ENCODE results near the gene TMEM30A. TPM values are rescaled to one million over a fixed set of nuclear protein-coding genes. Genes with fewer than 3 reads are reported as not detected.

TMEM30A gene
- total RNA-seq, 1 donor: 126 TPM

GRCh38 chr6:75205776-75206575 lies 78.6 kb downstream of the TMEM30A start, which contains the start of gene COL12A1:
TSS of gene COL12A1 (minus strand) at chr6:75206053. CDS start at chr6:75202792, 3,261 bp downstream.
- Histone ChIP-seq H3K79me2 (ENCODE audit: insufficient read depth, low read length) (peaks cover 48% of the 10 kb centered on the region), H3K36me3 (ENCODE audit: insufficient read depth, low read length) (peaks cover 20% of the 10 kb centered on the region), H3K27me3 (ENCODE audit: insufficient read depth, low read length) (no peaks in the 10 kb centered on the region), H3K4me1 (ENCODE audit: insufficient read depth, low read length) (peaks cover 38% of the 10 kb centered on the region), H3K9me3 (ENCODE audit: low read depth, low read length) (no peaks in the 10 kb centered on the region), H3K4me3 (ENCODE audit: insufficient read depth, low read length) (peak within 1 kb of the TSS; percentile 95), H2AFZ (ENCODE audit: low read length) (peak within 1 kb of the TSS; percentile 81), H4K20me1 (ENCODE audit: insufficient read depth, low read length) (peaks cover 21% of the 10 kb centered on the region), H3K27ac (ENCODE audit: low read depth, low read length) (peak within 1 kb of the TSS; percentile 98), H3K4me2 (ENCODE audit: insufficient read depth, low read length) (peak within 1 kb of the TSS; percentile 94)
- no peak for TF ChIP-seq CTCF (IDR thresholded peaks at IDR 0.05; ENCODE audit: extremely low read depth, low read depth, low read length)
- DNase-seq (ENCODE audit: insufficient read length, low spot score, missing footprints): peak; percentile 96

- peaks cover 43% of the 10 kb centered on the region for H3K4me1 ChIP-seq (ENCODE audit: insufficient read depth, low read length)
- peak overlapping the region; percentile 98 for H3K27ac ChIP-seq (ENCODE audit: low read depth, low read length)
- H3K36me3 ChIP-seq (ENCODE audit: insufficient read depth, low read length): peaks cover 26% of the 10 kb centered on the region
- peaks cover 21% of the 10 kb centered on the region for H4K20me1 ChIP-seq (ENCODE audit: insufficient read depth, low read length)
- TF ChIP-seq CTCF (IDR thresholded peaks at IDR 0.05; ENCODE audit: extremely low read depth, low read depth, low read length): no peak
- peak; percentile 90 for DNase-seq (ENCODE audit: insufficient read length, low spot score, missing footprints)
- peak overlapping the region; percentile 94 for H3K4me2 ChIP-seq (ENCODE audit: insufficient read depth, low read length)
- no peaks in the 10 kb centered on the region for H3K9me3 ChIP-seq (ENCODE audit: low read depth, low read length)
- H2AFZ ChIP-seq (ENCODE audit: low read length): peak overlapping the region; percentile 81
- H3K4me3 ChIP-seq (ENCODE audit: insufficient read depth, low read length): peak overlapping the region; percentile 95
- H3K79me2 ChIP-seq (ENCODE audit: insufficient read depth, low read length): peaks cover 52% of the 10 kb centered on the region
- H3K27me3 ChIP-seq (ENCODE audit: insufficient read depth, low read length): no peaks in the 10 kb centered on the region
Measured at GRCh38 chr6:75204959-75205775, 79.4 kb downstream of the TMEM30A start.

- peaks cover 49% of the 10 kb centered on the region for H3K4me1 ChIP-seq (ENCODE audit: insufficient read depth, low read length)
- peak; percentile 81 for TF ChIP-seq CTCF (IDR thresholded peaks at IDR 0.05; ENCODE audit: extremely low read depth, low read depth, low read length)
- H4K20me1 ChIP-seq (ENCODE audit: insufficient read depth, low read length): peaks cover 21% of the 10 kb centered on the region
- peak overlapping the region; percentile 95 for H3K4me3 ChIP-seq (ENCODE audit: insufficient read depth, low read length)
- peak; percentile 92 for DNase-seq (ENCODE audit: insufficient read length, low spot score, missing footprints)
- peak overlapping the region; percentile 98 for H3K27ac ChIP-seq (ENCODE audit: low read depth, low read length)
- H3K27me3 ChIP-seq (ENCODE audit: insufficient read depth, low read length): no peaks in the 10 kb centered on the region
- peaks cover 58% of the 10 kb centered on the region for H3K79me2 ChIP-seq (ENCODE audit: insufficient read depth, low read length)
- peak overlapping the region; percentile 94 for H3K4me2 ChIP-seq (ENCODE audit: insufficient read depth, low read length)
- peaks cover 29% of the 10 kb centered on the region for H3K36me3 ChIP-seq (ENCODE audit: insufficient read depth, low read length)
- peak overlapping the region; percentile 54 for H2AFZ ChIP-seq (ENCODE audit: low read length)
- no peaks in the 10 kb centered on the region for H3K9me3 ChIP-seq (ENCODE audit: low read depth, low read length)
Measured at GRCh38 chr6:75204217-75204958, 80.2 kb downstream of the TMEM30A start.

Data from osteoblast (primary cell).